ACC112 (cell line): ENCODE measurements around the gene HNRNPR.

ENCODE experiments used
- H2AFZ ChIP-seq: fragments of 200-600 bp; sonication (generic); one replicate; pipeline ENCODE4 v1.6.0; 2017; ENCODE audit warnings: antibody characterized with exemption, low read length; ENCODE audit not compliant: unreplicated experiment
- H3K27ac ChIP-seq: fragments of 200-600 bp; sonication (generic); 2 replicates; pipeline ENCODE4 v1.5.1; 2014; ENCODE audit warnings: low read depth, mild to moderate bottlenecking, antibody characterized with exemption, low read length, moderate library complexity
- H3K27me3 ChIP-seq: fragments of 200-600 bp; sonication (generic); 2 replicates; pipeline ENCODE4 v1.6.1; 2014; ENCODE audit warnings: mild to moderate bottlenecking, antibody characterized with exemption, low read length, moderate library complexity, mixed read lengths; ENCODE audit not compliant: insufficient read depth
- H3K36me3 ChIP-seq: fragments of 200-600 bp; sonication (generic); 2 replicates; pipeline ENCODE4 v1.6.1; 2016; ENCODE audit warnings: mild to moderate bottlenecking, antibody characterized with exemption, low read length, moderate library complexity, mixed read lengths; ENCODE audit not compliant: insufficient read depth
- H3K4me1 ChIP-seq: fragments of 200-600 bp; sonication (generic); one replicate; pipeline ENCODE4 v1.6.1; 2016; ENCODE audit warnings: low read length, mixed read lengths; ENCODE audit not compliant: insufficient read depth, unreplicated experiment, control insufficient read depth
- H3K4me3 ChIP-seq: fragments of 200-600 bp; sonication (generic); 2 replicates; pipeline ENCODE4 v1.5.1; 2014; ENCODE audit warnings: mild to moderate bottlenecking, low read depth, low read length
- H3K79me2 ChIP-seq: fragments of 200-600 bp; sonication (generic); one replicate; pipeline ENCODE4 v1.6.0; 2016; ENCODE audit warnings: low read length; ENCODE audit not compliant: control insufficient read depth, unreplicated experiment, insufficient read depth

The HNRNPR gene

GRCh38 chr1:23367791-23368561 lies 23.9 kb upstream of the HNRNPR start:
- H3K27ac ChIP-seq: peak overlapping the region; percentile 89
- H3K27me3 ChIP-seq: no peaks in the 10 kb centered on the region
- peaks cover 42% of the 10 kb centered on the region for H3K79me2 ChIP-seq

GRCh38 chr1:23367451-23367790 lies 23.3 kb upstream of the HNRNPR start:
- peak overlapping the region; percentile 89 for H3K4me3 ChIP-seq
- no peaks in the 10 kb centered on the region for H3K27me3 ChIP-seq
- peaks cover 44% of the 10 kb centered on the region for H3K36me3 ChIP-seq
- peaks cover 42% of the 10 kb centered on the region for H3K79me2 ChIP-seq
- peaks cover 23% of the 10 kb centered on the region for H3K4me1 ChIP-seq
- no peak overlapping the region for H2AFZ ChIP-seq
- peak overlapping the region; percentile 46; the same call in 1 of the 2 replicates for H3K27ac ChIP-seq

More at GRCh38 chr1:23367791-23368561, 23.9 kb upstream of the HNRNPR start:
- Histone ChIP-seq H3K4me3 (peak overlapping the region; percentile 89), H3K4me1 (peaks cover 23% of the 10 kb centered on the region), H3K36me3 (peaks cover 38% of the 10 kb centered on the region), H2AFZ (peak overlapping the region; percentile 100)

GRCh38 chr1:23366598-23366997 lies 22.5 kb upstream of the HNRNPR start:
- Histone ChIP-seq H3K27ac (no peak overlapping the region), H2AFZ (no peak overlapping the region), H3K4me3 (peak overlapping the region; percentile 89), H3K27me3 (no peaks in the 10 kb centered on the region), H3K4me1 (peaks cover 23% of the 10 kb centered on the region), H3K79me2 (peaks cover 39% of the 10 kb centered on the region), H3K36me3 (peaks cover 52% of the 10 kb centered on the region)

- Histone ChIP-seq H3K4me3 (peak overlapping the region; percentile 89), H3K79me2 (peaks cover 36% of the 10 kb centered on the region), H2AFZ (no peak overlapping the region), H3K36me3 (peaks cover 57% of the 10 kb centered on the region), H3K27ac (no peak overlapping the region), H3K4me1 (peaks cover 19% of the 10 kb centered on the region), H3K27me3 (no peaks in the 10 kb centered on the region)
Measured at GRCh38 chr1:23366146-23366545, 22.1 kb upstream of the HNRNPR start.

- no peaks in the 10 kb centered on the region for H3K27me3 ChIP-seq
Measured at GRCh38 chr1:23362218-23362713, 18.2 kb upstream of the HNRNPR start.

GRCh38 chr1:23358310-23358875 lies 14.3 kb upstream of the HNRNPR start:
- Histone ChIP-seq H2AFZ (no peak overlapping the region), H3K27ac (no peak overlapping the region), H3K79me2 (peaks cover 2% of the 10 kb centered on the region), H3K4me3 (no peak overlapping the region), H3K27me3 (no peaks in the 10 kb centered on the region), H3K36me3 (peaks cover 51% of the 10 kb centered on the region), H3K4me1 (no peaks in the 10 kb centered on the region)

More at GRCh38 chr1:23362218-23362713, 18.2 kb upstream of the HNRNPR start:
- H3K36me3 ChIP-seq: peaks cover 83% of the 10 kb centered on the region
- peaks cover 16% of the 10 kb centered on the region for H3K79me2 ChIP-seq
- no peak overlapping the region for H3K4me3 ChIP-seq
- H2AFZ ChIP-seq: no peak overlapping the region
- H3K27ac ChIP-seq: no peak overlapping the region
- peaks cover 5% of the 10 kb centered on the region for H3K4me1 ChIP-seq

GRCh38 chr1:23357138-23357908 lies 13.2 kb upstream of the HNRNPR start:
- H3K27me3 ChIP-seq: no peaks in the 10 kb centered on the region
- H3K79me2 ChIP-seq: peaks cover 2% of the 10 kb centered on the region
- H3K4me3 ChIP-seq: no peak overlapping the region
- H2AFZ ChIP-seq: no peak overlapping the region
- no peaks in the 10 kb centered on the region for H3K4me1 ChIP-seq
- no peak overlapping the region for H3K27ac ChIP-seq
- H3K36me3 ChIP-seq: peaks cover 40% of the 10 kb centered on the region

- H3K36me3 ChIP-seq: peaks cover 33% of the 10 kb centered on the region
- no peaks in the 10 kb centered on the region for H3K27me3 ChIP-seq
- no peak overlapping the region for H2AFZ ChIP-seq
- no peak overlapping the region for H3K4me3 ChIP-seq
- H3K27ac ChIP-seq: no peak overlapping the region
- H3K4me1 ChIP-seq: no peaks in the 10 kb centered on the region
- H3K79me2 ChIP-seq: peaks cover 2% of the 10 kb centered on the region
Measured at GRCh38 chr1:23356471-23357137, 12.5 kb upstream of the HNRNPR start.

GRCh38 chr1:23354245-23354644 lies 10.2 kb upstream of the HNRNPR start:
- H3K4me1 ChIP-seq: no peaks in the 10 kb centered on the region
- no peak overlapping the region for H3K4me3 ChIP-seq
- no peak overlapping the region for H3K27ac ChIP-seq
- H3K79me2 ChIP-seq: no peaks in the 10 kb centered on the region
- peaks cover 10% of the 10 kb centered on the region for H3K36me3 ChIP-seq
- H3K27me3 ChIP-seq: no peaks in the 10 kb centered on the region
- H2AFZ ChIP-seq: no peak overlapping the region

- no peak overlapping the region for H2AFZ ChIP-seq
- H3K4me3 ChIP-seq: no peak overlapping the region
- no peak overlapping the region for H3K27ac ChIP-seq
- no peaks in the 10 kb centered on the region for H3K4me1 ChIP-seq
- no peaks in the 10 kb centered on the region for H3K27me3 ChIP-seq
- H3K79me2 ChIP-seq: no peaks in the 10 kb centered on the region
- no peaks in the 10 kb centered on the region for H3K36me3 ChIP-seq
Measured at GRCh38 chr1:23352096-23352695, 8.1 kb upstream of the HNRNPR start.
